HG02763 (cell line): ENCODE data around the gene ZMAT2.
"Not testable (repeated sequence)": the region's sequence is repeated elsewhere in the genome, so short reads cannot be mapped to it uniquely, and the experiment has no call there.

Experiments
- ATAC-seq: cut with Tn5 transposase; IDR thresholded peaks from one replicate; pipeline ENCODE4 v1.9.1; 2021; ENCODE audit warnings: mild to moderate bottlenecking, moderate library complexity; ENCODE audit not compliant: unreplicated experiment

The ZMAT2 gene

GRCh38 chr5:140707812-140708211 lies 7.6 kb downstream of the ZMAT2 start:
- no peak for ATAC-seq

- not testable (repeated sequence) for ATAC-seq
Measured at GRCh38 chr5:140708787-140709186, 8.5 kb downstream of the ZMAT2 start.

- peak; percentile 84 for ATAC-seq
Measured at GRCh38 chr5:140710899-140711552, 10.8 kb downstream of the ZMAT2 start.

GRCh38 chr5:140711794-140712193 lies 11.5 kb downstream of the ZMAT2 start:
- ATAC-seq, result no peak

GRCh38 chr5:140713562-140714094 lies 13.4 kb downstream of the ZMAT2 start:
- no peak for ATAC-seq

- not testable (repeated sequence) for ATAC-seq
Measured at GRCh38 chr5:140716238-140716637, 16.0 kb downstream of the ZMAT2 start.

- no peak for ATAC-seq
Measured at GRCh38 chr5:140718266-140718592, 18.0 kb downstream of the ZMAT2 start.

GRCh38 chr5:140720738-140721137 lies 20.5 kb downstream of the ZMAT2 start:
- ATAC-seq, result not testable (repeated sequence)

- not testable (repeated sequence) for ATAC-seq
Measured at GRCh38 chr5:140721395-140721794, 21.1 kb downstream of the ZMAT2 start.

GRCh38 chr5:140725799-140726471 lies 25.7 kb downstream of the ZMAT2 start:
- peak; percentile 91 for ATAC-seq

GRCh38 chr5:140733098-140733497 lies 32.9 kb downstream of the ZMAT2 start:
- ATAC-seq, result no peak

GRCh38 chr5:140734354-140734753 lies 34.1 kb downstream of the ZMAT2 start:
- no peak for ATAC-seq

- no peak for ATAC-seq
Measured at GRCh38 chr5:140737486-140737885, 37.2 kb downstream of the ZMAT2 start.

- no peak for ATAC-seq
Measured at GRCh38 chr5:140741967-140742366, 41.7 kb downstream of the ZMAT2 start.

- no peak for ATAC-seq
Measured at GRCh38 chr5:140753561-140753960, 53.3 kb downstream of the ZMAT2 start.
